8988T (cell line): ENCODE measurements around the gene NDST1.

Experiments
- DNase-seq: peaks from one replicate; pipeline ENCODE4 v3.0.0; 2011

The NDST1 gene

DNA sequence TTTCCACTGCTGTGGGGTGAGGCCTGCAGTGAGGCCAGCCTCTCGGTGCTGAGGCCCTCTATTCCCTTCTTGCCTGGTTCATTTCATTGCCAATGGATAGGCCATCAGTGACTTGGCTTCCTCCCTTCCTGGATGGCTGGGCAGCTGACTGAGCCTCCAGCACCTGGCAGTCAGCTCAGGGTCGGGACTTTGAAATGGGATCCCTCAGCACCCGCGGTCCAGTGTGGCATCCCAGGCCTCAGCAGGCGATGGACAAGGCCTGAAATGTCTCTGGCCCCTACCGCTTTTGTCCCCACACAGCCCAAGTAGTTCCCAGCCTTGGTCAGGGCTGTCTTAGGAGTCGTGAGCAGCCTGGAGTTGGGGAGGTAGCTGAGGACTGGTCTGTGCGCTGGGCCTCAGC is 17.2 kb downstream of the NDST1 start:
- DNase-seq, result no peak

DNA sequence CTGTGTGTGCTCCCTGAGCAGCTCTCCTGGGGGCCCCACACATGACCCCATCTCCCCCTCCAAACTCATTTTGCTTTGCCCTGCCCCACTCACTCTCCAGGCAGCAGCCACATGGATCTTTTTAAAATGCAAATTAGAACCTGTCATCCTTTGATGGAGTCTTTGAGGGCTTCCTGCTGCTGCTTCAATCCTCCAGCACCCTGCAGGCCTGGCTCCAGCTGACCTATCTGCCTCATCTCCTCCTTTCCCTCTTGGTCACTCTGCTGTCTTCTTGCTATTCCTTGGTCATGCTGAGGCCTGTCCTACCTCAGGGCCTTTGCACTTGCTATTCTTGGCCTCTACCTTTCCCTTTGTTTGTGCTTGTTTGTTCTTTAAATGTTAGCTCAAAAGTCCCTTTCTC is 17.9 kb downstream of the NDST1 start:
- DNase-seq, result no peak

DNA sequence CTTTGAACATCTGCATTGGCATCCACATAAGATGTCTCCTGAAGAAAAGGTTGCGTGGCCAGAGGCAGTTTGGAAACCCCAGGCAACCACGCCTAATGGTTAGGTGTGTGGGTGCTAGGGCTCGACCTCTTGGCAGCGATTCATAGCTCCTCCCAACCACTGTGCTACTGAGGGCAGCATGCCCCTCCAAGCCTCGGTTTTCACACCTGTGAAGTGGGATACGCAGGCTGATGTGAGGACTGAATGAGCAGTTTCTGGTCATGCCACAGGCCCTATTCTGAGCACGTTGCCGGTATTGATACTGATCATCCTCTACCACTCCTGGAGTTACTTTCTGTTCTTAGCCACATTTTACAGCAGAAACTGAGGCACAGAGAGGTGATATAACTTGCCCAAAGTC is 19.1 kb downstream of the NDST1 start:
- no peak for DNase-seq

DNA sequence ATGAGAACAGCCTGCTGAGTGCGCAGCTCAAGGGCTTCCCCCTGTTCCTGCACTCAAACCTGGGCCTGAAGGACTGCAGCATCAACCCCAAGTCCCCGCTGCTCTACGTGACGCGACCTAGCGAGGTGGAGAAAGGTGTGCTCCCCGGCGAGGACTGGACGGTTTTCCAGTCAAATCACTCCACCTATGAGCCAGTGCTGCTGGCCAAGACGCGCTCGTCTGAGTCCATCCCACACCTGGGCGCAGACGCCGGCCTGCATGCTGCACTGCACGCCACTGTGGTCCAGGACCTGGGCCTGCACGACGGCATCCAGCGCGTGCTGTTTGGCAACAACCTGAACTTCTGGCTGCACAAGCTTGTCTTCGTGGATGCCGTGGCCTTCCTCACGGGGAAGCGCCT is 19.9 kb downstream of the NDST1 start:
- DNase-seq, result no peak

DNA sequence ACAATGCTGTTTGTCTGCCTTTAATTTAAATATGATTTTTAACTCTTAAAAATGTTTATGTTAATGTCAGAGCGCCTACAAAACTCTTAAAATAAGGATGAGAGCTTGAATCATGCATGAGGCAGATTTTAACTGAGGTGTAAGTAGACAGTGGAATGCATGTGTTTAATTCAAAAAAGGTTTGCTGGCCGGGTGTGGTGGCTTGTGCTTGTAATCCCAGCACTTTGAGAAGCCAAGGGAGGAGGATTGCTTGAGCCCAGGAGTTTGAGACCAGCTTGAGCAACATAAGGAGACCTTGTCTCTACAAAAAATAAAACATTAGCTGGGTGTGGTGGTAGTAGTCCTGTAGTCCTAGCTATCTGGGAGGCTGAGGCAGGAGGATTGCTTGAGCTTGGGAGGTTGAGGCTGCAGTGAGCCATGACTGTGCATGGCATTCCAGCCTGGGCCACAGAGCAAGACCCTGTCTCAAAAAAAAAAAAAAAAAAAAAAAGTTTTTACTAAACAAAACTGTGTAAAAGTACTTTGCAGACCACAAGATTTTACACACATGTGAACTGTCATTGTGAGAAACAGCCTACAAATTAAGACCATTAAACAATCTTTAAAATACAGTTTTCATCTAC is 21.1 kb downstream of the NDST1 start:
- DNase-seq, result no peak

DNA sequence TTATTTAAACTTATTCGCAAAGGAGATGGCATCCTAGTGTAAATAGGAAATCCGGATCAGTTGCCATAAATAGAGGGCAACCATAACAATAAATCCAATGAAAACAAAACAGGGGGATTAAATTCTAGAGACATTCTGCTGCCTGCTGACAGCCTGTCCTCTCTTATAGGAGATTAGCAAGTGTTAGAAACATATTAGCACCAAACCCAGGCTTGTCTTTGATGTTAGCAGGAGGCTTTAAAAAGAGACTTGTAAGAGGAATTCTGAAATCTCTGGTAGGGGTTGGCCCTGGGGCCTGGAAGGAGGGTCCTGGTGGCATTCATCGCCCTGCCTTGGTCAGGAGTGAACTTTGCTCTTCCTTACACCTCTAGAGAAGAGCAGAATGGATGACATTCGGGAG is 21.6 kb downstream of the NDST1 start:
- DNase-seq, result no peak

DNA sequence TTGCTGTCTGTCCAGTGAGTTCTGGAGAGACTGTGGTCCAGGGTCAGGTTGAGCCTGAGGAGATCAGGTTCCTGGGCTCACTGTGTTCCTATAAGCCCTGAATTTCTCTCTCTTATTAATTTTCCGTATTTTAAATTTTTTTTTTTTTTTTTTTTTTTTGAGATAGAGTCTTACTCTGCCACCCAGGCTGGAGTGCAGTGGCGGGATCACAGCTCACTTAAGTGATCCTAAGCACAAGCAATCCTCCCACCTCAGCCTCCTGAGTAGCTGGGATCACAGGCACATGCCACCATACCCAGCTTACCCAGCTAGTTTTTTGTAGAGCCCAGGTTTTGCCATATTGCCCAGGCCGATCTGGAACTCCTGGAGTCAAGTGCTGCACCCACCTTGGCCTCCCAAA is 22.5 kb downstream of the NDST1 start:
- DNase-seq, result no peak

DNA sequence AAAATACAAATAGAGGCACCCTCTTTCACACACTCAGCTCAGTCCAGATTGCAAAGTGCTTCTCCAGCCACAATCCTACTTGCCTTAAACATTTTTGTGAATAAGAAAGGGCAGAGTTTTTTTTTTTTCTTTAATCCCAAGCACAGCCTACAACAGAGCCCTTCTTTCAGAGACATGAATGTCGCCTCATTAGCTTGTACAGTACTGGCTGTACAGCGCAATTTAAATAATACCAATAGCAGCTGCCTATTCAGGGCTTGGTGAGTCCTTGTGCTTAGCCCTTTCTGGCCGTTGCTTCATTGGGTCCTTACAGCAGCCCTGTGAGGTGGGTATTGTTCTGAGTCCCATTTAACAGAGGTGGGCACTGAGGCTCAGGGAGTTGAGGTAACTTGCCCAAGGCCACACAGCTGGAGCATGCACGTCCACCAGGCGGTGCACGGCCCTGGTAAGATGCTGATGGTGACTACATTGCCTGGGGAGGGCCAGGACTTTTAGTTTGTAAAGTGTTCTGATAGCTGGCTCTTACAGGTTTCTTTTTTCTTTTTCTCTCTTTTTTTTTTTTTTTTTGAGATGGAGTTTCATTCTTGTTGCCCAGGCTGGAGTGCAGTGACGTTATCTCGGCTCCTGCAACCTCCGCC is 23.1 kb downstream of the NDST1 start:
- no peak for DNase-seq

DNA sequence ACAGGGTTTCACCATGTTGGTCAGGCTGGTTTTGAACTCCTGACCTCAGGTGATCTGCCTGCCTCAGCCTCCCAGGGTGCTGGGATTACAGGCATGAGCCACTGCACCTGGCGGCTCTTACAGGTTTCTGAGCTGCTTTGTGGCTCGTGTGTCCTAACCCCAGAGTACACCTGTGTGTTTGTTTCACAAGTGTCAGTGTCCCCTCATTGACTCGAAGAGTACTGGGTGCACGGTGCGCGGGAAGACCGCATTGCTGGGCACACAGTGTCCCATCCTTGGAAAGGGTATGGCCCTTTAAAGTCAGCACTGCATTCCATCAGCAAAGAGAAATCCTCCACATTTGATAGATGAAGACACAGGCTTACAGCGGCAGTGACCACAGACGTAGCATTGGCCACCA is 23.8 kb downstream of the NDST1 start:
- no peak for DNase-seq

DNA sequence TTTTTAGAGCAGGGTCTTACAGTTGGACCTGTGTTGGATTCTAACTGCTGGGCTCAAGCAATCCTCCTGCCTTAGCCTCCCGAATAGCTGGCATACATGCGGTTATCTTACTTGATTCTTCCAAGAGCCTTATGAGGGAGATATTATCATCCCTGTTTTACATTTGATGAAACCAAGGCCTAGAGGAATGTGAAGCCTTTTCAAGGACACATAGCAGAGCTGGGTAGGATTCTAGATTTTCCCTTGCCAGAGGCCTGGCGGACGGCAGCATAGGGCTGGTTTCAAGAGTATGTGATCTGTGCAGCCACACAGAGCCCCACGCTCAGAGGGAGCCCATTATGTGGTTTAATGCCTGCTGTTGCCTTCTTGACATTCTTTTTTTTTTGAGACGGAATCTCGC is 24.2 kb downstream of the NDST1 start:
- DNase-seq, result no peak

DNA sequence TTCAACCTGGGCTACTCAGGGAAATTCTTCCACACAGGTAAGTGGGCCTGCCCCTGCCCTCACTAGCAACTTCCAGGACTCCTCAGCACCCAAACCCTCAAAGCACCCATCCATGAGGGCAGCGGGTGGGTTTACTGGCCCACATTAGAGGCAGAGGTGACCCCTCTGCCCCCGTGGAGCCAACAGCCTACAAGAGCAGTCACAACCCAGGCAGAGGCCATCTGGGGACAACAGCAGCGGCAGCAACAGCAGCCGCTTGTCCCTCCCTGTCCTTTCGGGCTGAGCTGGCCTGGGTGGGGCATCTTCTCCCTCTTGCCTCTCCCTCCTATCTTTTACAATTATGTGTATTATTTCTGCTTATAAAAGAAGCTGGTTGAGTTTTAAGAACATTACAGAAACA is 25.1 kb downstream of the NDST1 start:
- no peak for DNase-seq

DNA sequence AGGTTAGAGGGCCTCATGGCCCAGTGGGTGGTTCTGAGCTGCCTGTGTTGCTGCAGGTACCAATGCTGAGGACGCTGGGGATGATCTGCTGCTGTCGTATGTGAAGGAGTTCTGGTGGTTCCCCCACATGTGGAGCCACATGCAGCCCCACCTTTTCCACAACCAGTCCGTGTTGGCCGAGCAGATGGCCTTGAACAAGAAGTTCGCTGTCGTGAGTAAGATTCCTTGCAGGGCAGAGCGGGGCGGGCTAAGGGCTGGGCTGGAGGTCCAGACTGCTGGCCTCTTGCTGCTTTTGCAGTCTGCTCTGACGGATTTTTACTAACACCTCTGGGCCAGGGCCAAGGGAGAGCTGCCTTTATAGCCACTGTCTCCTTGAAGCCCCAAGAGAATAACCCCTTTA is 26.9 kb downstream of the NDST1 start:
- DNase-seq, result no peak

DNA sequence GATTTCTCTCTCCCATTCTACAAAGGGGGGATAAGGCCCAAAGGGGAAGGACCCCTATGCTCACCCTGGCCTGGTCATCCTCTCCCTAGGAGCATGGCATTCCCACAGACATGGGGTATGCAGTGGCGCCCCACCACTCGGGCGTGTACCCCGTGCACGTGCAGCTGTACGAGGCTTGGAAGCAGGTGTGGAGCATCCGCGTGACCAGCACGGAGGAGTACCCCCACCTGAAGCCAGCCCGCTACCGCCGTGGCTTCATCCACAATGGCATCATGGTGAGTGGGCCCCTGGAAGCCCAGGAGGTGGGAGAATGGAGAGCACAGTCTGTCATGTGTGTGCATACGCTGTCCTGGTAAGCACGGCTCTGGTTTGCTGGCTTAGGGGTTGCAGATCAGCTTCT is 27.7 kb downstream of the NDST1 start:
- DNase-seq, result no peak

DNA sequence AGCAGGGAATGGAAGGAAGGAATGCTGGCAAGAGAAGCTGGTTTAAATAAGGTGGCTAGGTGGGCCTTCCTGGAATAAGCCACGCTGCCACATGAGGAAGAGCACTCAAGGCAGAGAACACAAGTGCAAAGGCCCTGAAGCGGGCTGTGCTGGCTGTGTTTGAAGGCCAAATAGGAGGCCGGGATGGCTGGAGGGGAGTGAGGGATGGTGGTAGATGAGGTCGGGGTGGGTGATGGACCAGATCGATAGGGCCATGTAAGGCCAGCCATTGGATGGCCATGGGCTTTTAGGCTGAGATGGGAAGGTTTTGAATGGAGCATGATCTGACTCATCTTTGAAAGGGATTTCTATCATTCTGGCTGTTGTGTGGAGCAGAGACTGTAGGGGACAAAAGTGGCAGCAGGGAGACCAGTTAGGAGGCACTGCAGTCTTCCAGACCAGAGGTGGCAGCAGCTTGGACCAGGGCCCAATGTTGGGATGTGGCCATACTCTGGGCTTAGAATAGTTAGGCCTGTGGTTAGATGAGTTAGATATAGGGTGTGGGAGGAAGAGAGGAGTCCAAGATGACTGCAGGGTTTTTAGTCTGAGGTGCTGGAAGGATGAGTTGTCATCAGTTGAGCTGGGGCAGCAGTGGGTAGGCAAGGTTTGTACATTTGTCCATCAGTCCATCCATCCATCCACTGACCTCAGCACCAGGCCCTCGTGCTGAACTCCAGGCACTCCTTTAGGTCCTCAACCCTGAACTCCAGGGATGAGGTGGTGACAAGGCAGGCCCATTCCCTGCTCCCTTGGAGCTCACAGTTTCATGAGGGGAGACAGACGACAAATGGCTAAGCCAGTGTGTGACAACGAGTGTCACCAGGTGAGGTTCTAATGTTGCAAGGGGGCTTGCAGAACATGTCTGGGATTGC is 30.3 kb downstream of the NDST1 start:
- DNase-seq, result no peak

DNA sequence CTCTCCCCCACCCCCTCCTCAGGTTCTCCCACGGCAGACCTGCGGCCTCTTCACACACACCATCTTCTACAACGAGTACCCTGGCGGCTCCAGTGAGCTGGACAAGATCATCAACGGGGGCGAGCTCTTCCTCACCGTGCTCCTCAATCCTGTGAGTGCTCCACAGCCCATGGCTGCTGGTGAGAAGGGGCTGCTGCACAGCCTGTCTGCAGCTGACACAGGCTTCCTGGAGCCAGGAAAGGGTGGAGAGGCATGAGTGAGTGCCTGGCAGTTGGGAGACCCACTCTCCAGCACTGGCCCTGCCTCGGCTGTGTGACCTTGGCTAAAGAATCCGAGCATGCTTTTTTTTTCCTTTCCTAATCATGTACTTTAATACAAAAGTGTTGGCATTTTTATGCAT is 31.3 kb downstream of the NDST1 start:
- no peak for DNase-seq

DNA sequence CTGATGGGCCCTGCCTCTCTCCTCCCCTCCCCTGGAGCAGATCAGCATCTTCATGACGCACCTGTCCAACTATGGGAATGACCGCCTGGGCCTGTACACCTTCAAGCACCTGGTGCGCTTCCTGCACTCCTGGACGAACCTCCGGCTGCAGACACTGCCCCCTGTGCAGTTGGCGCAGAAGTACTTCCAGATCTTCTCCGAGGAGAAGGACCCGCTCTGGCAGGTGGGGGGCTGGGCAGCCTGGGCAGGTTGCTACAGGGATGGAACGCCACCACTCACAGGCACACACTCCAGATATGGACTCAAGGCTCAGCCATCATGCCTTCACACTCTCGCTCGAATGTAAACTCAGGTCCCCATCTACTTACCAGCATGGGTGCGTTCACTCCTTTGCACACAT is 32.1 kb downstream of the NDST1 start:
- DNase-seq, result no peak

DNA sequence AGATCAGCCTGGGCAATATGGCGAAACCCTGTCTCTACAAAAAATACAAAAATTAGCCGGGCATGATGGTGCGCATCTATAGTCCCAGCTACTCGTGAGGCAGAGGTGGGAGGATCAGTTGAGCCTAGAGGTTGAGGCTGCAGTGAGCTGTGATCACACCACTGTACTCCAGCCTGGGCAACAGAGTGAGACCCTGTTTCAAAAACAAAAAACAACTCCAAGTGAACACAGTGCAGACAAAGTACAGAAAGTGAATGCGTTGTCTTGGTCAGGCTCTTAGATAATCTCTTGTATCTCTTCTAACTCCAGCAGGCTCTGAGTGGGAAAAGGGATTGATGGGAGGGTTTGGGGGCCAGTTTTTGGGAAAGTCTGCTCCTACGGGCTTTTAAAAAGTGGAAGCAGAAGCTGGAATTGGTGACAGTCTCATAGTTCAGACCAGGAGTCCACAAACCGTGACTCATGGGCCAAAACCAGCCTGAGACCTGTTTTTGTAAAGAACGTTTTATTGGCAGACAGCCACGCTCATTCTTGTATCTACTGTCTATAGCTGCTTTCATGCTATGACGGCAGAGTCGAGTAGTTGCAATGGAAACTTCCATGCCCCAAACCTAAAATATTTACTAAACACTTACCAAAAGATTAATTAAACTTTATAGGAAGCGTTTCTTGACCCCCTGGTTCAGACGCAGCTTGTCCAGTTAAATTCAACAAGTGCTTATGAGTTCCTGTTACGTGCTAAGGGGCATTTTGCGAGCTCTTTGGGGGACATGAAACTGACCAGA is 32.9 kb downstream of the NDST1 start:
- no peak for DNase-seq

DNA sequence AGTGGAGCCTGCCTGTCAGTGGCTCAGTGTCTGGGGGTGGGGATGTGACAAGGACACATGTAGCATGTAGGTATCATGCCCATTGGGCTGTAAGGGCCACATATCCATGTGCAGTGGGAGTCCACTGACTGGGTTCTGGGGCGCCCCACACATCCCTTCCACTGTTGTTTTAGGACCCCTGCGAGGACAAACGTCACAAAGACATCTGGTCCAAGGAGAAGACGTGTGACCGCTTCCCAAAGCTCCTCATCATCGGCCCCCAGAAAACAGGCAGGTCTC is 33.4 kb downstream of the NDST1 start:
- no peak for DNase-seq

DNA sequence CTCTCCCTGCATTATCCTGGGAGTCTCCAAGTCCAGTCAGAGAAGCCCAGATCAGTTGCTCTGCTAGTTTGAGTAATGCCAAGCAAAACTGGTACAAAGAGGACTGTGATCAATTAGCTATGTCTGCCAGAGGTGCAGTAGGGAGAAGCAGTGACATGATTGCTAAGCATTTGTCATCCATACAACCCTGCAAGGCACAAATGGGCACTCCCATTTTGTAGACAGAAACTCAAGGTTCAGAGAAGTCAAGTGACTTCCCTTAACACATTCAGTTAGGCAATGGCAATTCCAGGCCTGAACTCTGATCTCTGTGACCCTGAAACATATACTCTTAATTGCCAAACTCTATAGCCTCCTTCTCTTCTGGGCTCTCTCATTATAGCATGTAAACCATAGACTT is 34.0 kb downstream of the NDST1 start:
- DNase-seq, result no peak

DNA sequence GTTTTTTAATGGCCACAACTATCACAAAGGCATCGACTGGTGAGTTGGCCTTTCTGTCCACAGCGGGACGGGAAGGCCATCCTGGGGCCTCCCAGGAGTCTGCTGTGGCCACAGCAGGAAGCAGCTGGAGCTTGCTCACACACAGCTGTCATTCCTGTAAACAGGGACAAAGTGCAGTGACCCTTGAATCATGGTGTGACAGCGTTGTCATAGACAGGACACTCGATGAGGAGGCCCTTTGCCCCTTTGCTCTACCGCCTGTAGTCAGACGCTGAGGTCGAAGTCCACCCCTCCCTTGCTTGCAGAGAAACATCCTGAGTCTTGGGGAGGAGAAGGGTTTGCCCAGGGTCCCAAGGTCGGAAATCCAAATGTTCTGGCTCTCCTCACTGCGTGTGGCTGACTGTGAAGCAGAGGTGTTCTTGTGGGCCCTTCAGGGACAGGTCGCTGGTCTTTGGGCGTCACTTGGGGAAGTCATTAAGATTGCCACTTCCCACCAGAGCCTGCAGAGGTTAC is 35.1 kb downstream of the NDST1 start:
- DNase-seq, result no peak

DNA sequence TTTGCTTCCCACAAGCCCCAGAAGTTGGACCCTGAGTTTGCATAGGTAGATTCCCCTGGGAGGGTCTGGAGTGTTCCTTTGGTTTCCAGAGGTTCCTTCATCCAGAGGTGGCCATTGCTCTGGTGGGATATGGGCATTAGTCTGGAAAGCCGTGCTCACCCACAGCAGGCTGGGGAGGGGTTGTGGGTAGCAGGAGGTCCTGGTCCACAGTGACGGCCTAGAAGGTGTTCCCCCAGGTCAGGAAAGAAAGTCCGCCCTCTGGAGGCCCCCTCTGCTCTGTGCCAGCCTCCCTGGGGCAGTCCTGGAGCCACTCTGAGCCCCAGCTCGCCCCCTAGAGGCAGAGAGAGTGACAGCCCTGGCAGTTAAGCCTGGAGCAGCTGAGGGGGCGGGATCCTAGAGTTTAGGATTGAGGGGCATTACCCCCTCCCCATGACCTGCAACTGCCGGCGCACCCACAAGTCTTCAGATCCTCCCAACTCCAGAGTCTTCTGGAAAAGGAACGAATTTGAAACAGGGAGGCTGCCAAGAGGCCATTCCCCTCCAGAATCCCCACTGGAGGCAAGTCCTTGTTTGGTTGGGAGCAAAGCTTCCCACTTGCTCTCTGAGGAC is 36.8 kb downstream of the NDST1 start:
- peak; percentile 93 for DNase-seq

DNA sequence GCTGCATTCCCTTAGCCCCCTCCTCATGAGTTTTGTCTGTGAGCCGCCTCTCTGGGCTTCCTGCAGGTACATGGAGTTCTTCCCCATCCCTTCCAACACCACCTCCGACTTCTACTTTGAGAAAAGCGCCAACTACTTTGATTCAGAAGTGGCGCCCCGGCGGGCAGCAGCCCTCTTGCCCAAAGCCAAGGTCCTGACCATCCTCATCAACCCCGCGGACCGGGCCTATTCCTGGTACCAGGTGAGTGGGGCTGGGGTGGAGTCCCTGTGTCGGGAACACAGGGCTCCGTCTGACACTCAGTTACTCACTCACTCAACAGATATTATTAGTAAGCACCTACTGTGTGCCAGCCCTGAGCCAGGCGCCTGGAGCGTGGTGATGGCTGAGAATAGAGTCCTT is 37.3 kb downstream of the NDST1 start:
- DNase-seq, result no peak

DNA sequence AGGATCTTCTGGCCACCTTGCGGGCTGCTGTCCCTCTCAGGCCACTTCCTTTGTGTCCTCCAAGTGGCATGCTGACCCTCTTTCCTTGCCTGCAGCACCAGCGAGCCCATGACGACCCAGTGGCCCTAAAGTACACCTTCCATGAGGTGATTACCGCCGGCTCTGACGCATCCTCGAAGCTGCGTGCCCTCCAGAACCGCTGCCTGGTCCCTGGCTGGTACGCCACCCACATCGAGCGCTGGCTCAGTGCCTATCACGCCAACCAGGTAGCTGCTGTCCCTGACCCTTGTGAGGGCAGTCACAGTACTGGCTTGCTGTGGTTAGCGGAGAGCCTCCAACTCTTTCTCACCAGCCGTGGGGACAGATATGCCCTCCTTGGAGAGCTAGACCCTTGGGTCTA is 40.2 kb downstream of the NDST1 start:
- no peak for DNase-seq
